HL-60 (cell line): ENCODE results near the gene NCEH1.

ENCODE experiments used
- GABPA ChIP-seq: IDR thresholded peaks from 2 replicates; pipeline ENCODE4 v1.6.1; 2012; ENCODE audit warnings: low read depth
- POLR2AphosphoS5 ChIP-seq: IDR thresholded peaks from 2 replicates; pipeline ENCODE4 v1.6.1; 2012; ENCODE audit warnings: low read depth
- SPI1 ChIP-seq: IDR thresholded peaks from 2 replicates; pipeline ENCODE4 v1.6.1; 2012; ENCODE audit warnings: low read depth, mild to moderate bottlenecking, borderline replicate concordance
- TF ChIP-seq, protein P1 (sequence below): IDR thresholded peaks from one replicate; pipeline ENCODE4 v1.5.1; 2011; ENCODE audit warnings: low read length, control low read depth, inconsistent platforms; ENCODE audit not compliant: insufficient read depth
- TF ChIP-seq, protein P2 (sequence below): IDR thresholded peaks from 2 replicates; pipeline ENCODE4 v1.6.1; 2012; ENCODE audit warnings: low read depth; ENCODE audit not compliant: insufficient replicate concordance

DNA sequence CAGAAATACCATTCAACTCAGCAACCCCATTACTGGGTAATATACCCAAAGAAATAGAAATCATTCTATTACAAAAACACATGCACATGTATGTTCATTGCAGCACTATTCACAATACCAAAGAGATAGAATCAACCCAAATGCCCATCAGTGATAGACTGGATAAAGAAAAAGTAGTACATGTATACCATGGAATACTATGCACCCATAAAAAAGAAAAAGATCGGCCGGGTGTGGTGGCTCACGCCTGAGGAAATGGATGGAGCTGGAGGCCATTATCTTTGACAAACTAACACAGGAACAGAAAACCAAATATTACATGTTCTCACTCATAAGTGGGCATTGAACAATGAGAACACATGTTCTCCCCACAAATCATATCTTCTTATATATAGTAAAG, 112.0 kb downstream of the NCEH1 start:
- TF ChIP-seq POLR2AphosphoS5 (no peak), SPI1 (no peak), GABPA (no peak)
- TF ChIP-seq, protein P1, sequence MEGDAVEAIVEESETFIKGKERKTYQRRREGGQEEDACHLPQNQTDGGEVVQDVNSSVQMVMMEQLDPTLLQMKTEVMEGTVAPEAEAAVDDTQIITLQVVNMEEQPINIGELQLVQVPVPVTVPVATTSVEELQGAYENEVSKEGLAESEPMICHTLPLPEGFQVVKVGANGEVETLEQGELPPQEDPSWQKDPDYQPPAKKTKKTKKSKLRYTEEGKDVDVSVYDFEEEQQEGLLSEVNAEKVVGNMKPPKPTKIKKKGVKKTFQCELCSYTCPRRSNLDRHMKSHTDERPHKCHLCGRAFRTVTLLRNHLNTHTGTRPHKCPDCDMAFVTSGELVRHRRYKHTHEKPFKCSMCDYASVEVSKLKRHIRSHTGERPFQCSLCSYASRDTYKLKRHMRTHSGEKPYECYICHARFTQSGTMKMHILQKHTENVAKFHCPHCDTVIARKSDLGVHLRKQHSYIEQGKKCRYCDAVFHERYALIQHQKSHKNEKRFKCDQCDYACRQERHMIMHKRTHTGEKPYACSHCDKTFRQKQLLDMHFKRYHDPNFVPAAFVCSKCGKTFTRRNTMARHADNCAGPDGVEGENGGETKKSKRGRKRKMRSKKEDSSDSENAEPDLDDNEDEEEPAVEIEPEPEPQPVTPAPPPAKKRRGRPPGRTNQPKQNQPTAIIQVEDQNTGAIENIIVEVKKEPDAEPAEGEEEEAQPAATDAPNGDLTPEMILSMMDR, result no peak
- TF ChIP-seq, protein P2, sequence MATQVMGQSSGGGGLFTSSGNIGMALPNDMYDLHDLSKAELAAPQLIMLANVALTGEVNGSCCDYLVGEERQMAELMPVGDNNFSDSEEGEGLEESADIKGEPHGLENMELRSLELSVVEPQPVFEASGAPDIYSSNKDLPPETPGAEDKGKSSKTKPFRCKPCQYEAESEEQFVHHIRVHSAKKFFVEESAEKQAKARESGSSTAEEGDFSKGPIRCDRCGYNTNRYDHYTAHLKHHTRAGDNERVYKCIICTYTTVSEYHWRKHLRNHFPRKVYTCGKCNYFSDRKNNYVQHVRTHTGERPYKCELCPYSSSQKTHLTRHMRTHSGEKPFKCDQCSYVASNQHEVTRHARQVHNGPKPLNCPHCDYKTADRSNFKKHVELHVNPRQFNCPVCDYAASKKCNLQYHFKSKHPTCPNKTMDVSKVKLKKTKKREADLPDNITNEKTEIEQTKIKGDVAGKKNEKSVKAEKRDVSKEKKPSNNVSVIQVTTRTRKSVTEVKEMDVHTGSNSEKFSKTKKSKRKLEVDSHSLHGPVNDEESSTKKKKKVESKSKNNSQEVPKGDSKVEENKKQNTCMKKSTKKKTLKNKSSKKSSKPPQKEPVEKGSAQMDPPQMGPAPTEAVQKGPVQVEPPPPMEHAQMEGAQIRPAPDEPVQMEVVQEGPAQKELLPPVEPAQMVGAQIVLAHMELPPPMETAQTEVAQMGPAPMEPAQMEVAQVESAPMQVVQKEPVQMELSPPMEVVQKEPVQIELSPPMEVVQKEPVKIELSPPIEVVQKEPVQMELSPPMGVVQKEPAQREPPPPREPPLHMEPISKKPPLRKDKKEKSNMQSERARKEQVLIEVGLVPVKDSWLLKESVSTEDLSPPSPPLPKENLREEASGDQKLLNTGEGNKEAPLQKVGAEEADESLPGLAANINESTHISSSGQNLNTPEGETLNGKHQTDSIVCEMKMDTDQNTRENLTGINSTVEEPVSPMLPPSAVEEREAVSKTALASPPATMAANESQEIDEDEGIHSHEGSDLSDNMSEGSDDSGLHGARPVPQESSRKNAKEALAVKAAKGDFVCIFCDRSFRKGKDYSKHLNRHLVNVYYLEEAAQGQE, result no peak
